ENCODE measurements around the gene PHF23. TPM values are rescaled to one million over a fixed set of nuclear protein-coding genes. Genes with fewer than 3 reads are reported as not detected.

PHF23 gene
- total RNA-seq, 6 experiments from 2014 or later = 57.0 to 75.0 (median 68.2) TPM

DNA sequence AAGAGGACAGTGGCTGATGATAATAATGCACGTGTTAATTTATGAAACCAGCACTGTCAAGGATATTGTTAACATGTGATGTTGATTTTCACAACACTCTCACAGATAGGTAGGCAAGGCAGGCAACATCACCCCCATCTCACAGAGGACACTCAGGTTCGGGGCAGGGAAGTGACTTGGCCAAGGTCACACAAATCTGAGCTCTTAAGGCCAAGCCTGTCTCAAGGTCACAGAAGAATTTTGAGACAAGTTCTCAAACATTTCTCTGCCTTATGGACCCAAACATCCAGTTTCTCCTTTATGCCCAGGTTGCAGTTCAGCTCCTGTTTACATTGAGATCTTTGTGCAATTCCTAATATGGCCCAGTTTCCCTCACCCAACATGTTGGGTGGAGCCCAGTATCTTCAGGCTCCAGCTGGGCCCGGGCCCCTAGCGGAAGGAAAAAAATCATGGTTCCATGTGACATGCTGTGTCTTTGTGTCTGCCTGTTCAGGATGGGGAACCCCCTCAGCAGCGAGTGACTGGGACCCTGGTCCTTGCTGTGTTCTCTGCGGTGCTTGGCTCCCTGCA is 43.6 kb upstream of the PHF23 start:
- H3K9me3 Mint-ChIP-seq = no peaks in the 10 kb centered on the region
- no peak overlapping the region; the same call in 1 of the 2 replicates for H3K4me3 Mint-ChIP-seq
- H3K4me1 Mint-ChIP-seq (ENCODE audit: low read depth) = no peaks in the 10 kb centered on the region; the same call in 1 of the 2 replicates
- H3K36me3 Mint-ChIP-seq (ENCODE audit: low read depth) = no peaks in the 10 kb centered on the region
- peaks cover 34% of the 10 kb centered on the region for H3K27me3 Mint-ChIP-seq (ENCODE audit: insufficient read depth)
- no peak for TF ChIP-seq CTCF (IDR thresholded peaks at IDR 0.05)
- DNase-seq = no peak
- no peak overlapping the region for H3K27ac Mint-ChIP-seq

DNA sequence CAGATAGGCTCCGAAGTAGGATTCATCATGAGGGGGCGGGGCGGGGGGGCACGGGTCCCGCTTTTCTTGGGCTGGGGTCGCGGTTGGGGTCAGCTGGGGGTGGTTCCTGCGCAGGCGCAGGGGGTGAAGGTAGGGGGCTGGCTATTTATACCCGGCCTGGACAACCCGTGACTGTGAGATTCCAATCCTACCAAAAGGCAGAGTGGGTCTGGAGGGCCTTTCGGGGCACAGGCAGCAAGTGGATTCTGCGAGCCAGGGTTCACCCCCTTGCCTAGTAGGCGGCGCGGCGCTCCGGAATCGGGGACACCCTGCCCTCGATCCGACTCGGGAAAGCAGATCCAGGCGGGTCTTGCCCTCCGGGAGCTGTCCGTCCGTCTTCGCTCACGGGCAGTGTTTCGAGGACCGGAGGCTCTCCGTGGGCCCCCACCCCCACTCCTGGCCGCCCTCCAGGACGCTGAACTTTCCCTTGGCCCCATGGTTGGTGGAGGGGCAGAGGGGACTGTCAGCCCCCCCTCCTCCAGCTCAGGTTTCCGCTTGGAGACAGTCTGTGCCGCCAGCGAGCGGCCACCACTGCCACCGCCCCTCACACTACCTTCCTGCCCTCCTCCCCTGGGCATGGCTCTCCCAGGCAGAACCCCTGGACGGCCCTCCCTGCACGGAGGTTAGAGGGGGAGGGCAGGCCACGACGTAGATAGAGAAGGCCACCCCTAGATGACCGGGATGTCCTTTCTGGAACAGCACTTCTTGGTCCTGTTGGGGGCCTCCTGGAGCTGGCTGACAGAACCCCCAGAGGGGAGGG is 42.9 kb upstream of the PHF23 start:
- Mint-ChIP-seq H3K27me3 (ENCODE audit: insufficient read depth) (peaks cover 27% of the 10 kb centered on the region), H3K9me3 (no peaks in the 10 kb centered on the region), H3K4me1 (ENCODE audit: low read depth) (no peaks in the 10 kb centered on the region; the same call in 1 of the 2 replicates), H3K4me3 (peak overlapping the region; percentile 90), H3K27ac (no peak overlapping the region), H3K36me3 (ENCODE audit: low read depth) (no peaks in the 10 kb centered on the region)
- DNase-seq = no peak
- TF ChIP-seq CTCF (IDR thresholded peaks at IDR 0.05) = no peak

DNA sequence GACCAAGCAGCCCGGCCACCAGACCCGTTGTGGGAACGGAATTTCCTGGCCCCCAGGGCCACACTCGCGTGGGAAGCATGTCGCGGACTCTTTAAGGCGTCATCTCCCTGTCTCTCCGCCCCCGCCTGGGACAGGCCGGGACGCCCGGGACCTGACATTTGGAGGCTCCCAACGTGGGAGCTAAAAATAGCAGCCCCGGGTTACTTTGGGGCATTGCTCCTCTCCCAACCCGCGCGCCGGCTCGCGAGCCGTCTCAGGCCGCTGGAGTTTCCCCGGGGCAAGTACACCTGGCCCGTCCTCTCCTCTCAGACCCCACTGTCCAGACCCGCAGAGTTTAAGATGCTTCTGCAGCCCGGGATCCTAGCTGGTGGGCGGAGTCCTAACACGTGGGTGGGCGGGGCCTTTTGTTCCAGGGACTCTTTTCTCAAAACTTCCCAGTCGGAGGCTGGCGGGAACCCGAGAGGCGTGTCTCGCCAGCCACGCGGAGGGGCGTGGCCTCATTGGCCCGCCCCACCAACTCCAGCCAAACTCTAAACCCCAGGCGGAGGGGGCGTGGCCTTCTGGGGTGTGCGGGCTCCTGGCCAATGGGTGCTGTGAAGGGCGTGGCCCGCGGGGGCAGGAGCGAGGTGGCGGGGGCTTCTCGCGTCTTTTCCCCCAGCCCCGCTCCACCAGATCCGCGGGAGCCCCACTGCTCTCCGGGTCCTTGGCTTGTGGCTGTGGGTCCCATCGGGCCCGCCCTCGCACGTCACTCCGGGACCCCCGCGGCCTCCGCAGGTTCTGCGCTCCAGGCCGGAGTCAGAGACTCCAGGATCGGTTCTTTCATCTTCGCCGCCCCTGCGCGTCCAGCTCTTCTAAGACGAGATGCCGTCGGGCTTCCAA is 42.1 kb upstream of the PHF23 start, which contains the start of gene SLC2A4:
TSS of gene SLC2A4 (plus strand) at position 645 of the 879 bp plus-strand sequence. CDS start at position 862, 217 bp downstream.
- H3K27me3 Mint-ChIP-seq (ENCODE audit: insufficient read depth) = peaks cover 25% of the 10 kb centered on the region
- DNase-seq = peak; percentile 90
- no peaks in the 10 kb centered on the region; the same call in 1 of the 2 replicates for H3K4me1 Mint-ChIP-seq (ENCODE audit: low read depth)
- H3K27ac Mint-ChIP-seq = peak within 1 kb of the TSS; percentile 86
- H3K36me3 Mint-ChIP-seq (ENCODE audit: low read depth) = no peaks in the 10 kb centered on the region
- no peak for TF ChIP-seq CTCF (IDR thresholded peaks at IDR 0.05)
- peak within 1 kb of the TSS; percentile 90 for H3K4me3 Mint-ChIP-seq
- H3K9me3 Mint-ChIP-seq = no peaks in the 10 kb centered on the region

- peak; percentile 96 for TF ChIP-seq CTCF (IDR thresholded peaks at IDR 0.05)
- H3K27me3 Mint-ChIP-seq (ENCODE audit: insufficient read depth) = peaks cover 18% of the 10 kb centered on the region
- H3K4me3 Mint-ChIP-seq = peak overlapping the region; percentile 90
- peak overlapping the region; percentile 86 for H3K27ac Mint-ChIP-seq
- no peaks in the 10 kb centered on the region; the same call in 1 of the 2 replicates for H3K4me1 Mint-ChIP-seq (ENCODE audit: low read depth)
- DNase-seq = peak; percentile 72
- no peaks in the 10 kb centered on the region for H3K9me3 Mint-ChIP-seq
- no peaks in the 10 kb centered on the region for H3K36me3 Mint-ChIP-seq (ENCODE audit: low read depth)
Observed at GRCh38 chr17:7280519-7281073, 41.3 kb upstream of the PHF23 start.

GRCh38 chr17:7279448-7279847 is 40.2 kb upstream of the PHF23 start:
- Mint-ChIP-seq H3K4me3 (no peak overlapping the region), H3K27me3 (ENCODE audit: insufficient read depth) (peaks cover 9% of the 10 kb centered on the region), H3K9me3 (no peaks in the 10 kb centered on the region), H3K36me3 (ENCODE audit: low read depth) (no peaks in the 10 kb centered on the region), H3K4me1 (ENCODE audit: low read depth) (no peaks in the 10 kb centered on the region; the same call in 1 of the 2 replicates), H3K27ac (no peak overlapping the region)
- DNase-seq = no peak
- no peak for TF ChIP-seq CTCF (IDR thresholded peaks at IDR 0.05)
